ENCODE measurements around the gene ITGA11. TPM values are rescaled to one million over a fixed set of nuclear protein-coding genes. Genes with fewer than 3 reads are reported as not detected.
A peak's percentile ranks its signal among the peaks of the same experiment; 100 is the strongest.

ITGA11 gene
- total RNA-seq, 1 experiment from 2014 or later: not detected

DNA sequence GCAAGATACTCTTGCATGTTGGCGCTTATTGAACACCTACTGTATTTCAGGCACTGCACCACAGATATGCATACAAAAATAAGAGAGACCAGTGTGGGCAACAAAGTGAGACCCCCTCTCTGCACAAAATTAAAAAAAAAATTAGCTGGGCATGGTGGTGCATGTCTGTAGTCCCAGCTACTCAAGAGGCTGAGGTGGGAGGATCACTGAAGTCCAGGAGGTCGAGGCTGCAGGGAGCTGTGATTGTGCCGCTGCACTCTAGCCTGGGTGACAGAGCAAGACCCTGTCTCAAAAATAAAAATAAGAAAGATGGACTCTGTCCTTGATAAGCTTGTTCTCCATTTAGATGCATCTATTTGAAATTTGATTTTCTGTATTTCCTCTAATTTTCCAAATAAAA, 133.6 kb downstream of the ITGA11 start:
- H3K4me1 ChIP-seq (ENCODE audit: insufficient read depth, low read length): no peaks in the 10 kb centered on the region
- no peaks in the 10 kb centered on the region for H3F3A ChIP-seq (ENCODE audit: low read length, unreplicated experiment)
- ChIA-PET POLR2A (ENCODE audit: unreplicated experiment) (no interaction called here), CTCF (no interaction called here)
- no peak overlapping the region for H3K4me3 ChIP-seq (ENCODE audit: low read length)
- no peak overlapping the region for H3K4me2 ChIP-seq (ENCODE audit: low read length)
- peaks cover 12% of the 10 kb centered on the region; the same call in 1 of the 2 replicates for H3K79me2 ChIP-seq (ENCODE audit: low read length)
- ATAC-seq: no peak
- intact Hi-C loops (cut with micrococcal nuclease): no loop called here
- no peaks in the 10 kb centered on the region for H3K9me3 ChIP-seq (ENCODE audit: low read length)
- H4K20me1 ChIP-seq (ENCODE audit: low read length): no peaks in the 10 kb centered on the region
- H2AFZ ChIP-seq (ENCODE audit: low read length): no peak overlapping the region
- H3K9ac ChIP-seq (ENCODE audit: low read length): no peak overlapping the region
- H3K36me3 ChIP-seq (ENCODE audit: low read depth, low read length): peaks cover 4% of the 10 kb centered on the region; the same call in 1 of the 2 replicates
- H3K27me3 ChIP-seq (ENCODE audit: low read length): no peaks in the 10 kb centered on the region
- BruUV-seq (replicated peaks): no TSS peak
- TF ChIP-seq, protein P1, sequence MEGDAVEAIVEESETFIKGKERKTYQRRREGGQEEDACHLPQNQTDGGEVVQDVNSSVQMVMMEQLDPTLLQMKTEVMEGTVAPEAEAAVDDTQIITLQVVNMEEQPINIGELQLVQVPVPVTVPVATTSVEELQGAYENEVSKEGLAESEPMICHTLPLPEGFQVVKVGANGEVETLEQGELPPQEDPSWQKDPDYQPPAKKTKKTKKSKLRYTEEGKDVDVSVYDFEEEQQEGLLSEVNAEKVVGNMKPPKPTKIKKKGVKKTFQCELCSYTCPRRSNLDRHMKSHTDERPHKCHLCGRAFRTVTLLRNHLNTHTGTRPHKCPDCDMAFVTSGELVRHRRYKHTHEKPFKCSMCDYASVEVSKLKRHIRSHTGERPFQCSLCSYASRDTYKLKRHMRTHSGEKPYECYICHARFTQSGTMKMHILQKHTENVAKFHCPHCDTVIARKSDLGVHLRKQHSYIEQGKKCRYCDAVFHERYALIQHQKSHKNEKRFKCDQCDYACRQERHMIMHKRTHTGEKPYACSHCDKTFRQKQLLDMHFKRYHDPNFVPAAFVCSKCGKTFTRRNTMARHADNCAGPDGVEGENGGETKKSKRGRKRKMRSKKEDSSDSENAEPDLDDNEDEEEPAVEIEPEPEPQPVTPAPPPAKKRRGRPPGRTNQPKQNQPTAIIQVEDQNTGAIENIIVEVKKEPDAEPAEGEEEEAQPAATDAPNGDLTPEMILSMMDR (conservative IDR thresholded peaks at IDR 0.05; ENCODE audit: low read depth, low read length): no peak
- no peak for DNase-seq
- no peaks in the 10 kb centered on the region for H3K9me2 ChIP-seq (replicated peaks; ENCODE audit: low read length)
- H3K27ac ChIP-seq (ENCODE audit: low read length): no peak overlapping the region

DNA sequence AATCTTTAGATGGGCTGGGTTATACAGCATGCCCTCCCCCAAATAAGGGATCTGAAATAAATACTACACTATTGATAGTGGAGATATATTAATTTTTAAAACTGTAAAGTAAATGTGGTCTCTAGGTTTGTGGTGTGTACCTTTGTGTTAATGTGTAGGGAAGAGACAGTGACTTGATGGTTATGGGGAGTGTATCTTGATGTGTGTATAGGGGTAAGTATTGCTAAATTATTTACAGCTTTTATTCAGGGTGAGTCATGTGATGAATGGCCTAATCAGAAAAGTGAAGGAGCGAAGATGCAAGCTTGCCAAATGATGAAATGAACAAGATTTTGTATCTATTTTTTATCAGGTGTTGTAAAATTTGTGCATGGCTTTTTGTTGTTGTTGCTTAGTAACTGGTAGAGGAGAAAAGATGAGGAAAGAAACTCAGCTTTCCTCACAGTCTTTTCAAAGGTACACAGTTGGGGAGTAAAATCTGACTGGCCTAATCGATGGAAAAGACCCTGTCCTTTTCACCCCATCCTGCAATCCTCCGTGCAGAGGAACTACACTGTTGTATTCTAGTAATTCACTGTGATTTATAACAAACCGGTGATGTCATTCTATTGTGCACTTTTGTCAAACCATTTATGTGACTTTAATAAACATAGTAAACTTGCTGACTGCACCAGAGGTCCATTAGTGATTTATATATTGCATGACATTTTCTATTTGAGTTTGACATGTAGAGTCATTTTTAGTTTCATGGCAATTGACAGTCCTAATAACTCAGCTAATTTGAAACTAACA, 136.8 kb downstream of the ITGA11 start:
- Histone ChIP-seq H4K20me1 (ENCODE audit: low read length) (no peaks in the 10 kb centered on the region), H3K9me3 (ENCODE audit: low read length) (no peaks in the 10 kb centered on the region), H3K27me3 (ENCODE audit: low read length) (no peaks in the 10 kb centered on the region), H2AFZ (ENCODE audit: low read length) (no peak overlapping the region), H3K27ac (ENCODE audit: low read length) (no peak overlapping the region), H3K36me3 (ENCODE audit: low read depth, low read length) (peaks cover 16% of the 10 kb centered on the region; the same call in 1 of the 2 replicates), H3K4me1 (ENCODE audit: insufficient read depth, low read length) (no peaks in the 10 kb centered on the region), H3F3A (ENCODE audit: low read length, unreplicated experiment) (no peaks in the 10 kb centered on the region), H3K4me2 (ENCODE audit: low read length) (no peak overlapping the region), H3K9me2 (replicated peaks; ENCODE audit: low read length) (no peaks in the 10 kb centered on the region), H3K4me3 (ENCODE audit: low read length) (no peak overlapping the region), H3K79me2 (ENCODE audit: low read length) (peaks cover 39% of the 10 kb centered on the region), H3K9ac (ENCODE audit: low read length) (no peak overlapping the region)
- intact Hi-C loops (cut with micrococcal nuclease): no loop called here
- POLR2A ChIA-PET (ENCODE audit: unreplicated experiment): interaction anchor here (0.6 kb wide), 1 partner anchor 18 kb away, joined by 4 read pairs; the partner anchor contains the start of gene FEM1B
- DNase-seq: no peak
- BruUV-seq (replicated peaks): no TSS peak
- TF ChIP-seq EZH2 (IDR thresholded peaks at IDR 0.05; ENCODE audit: low read length, unreplicated experiment) (no peak), EZH2phosphoT487 (IDR thresholded peaks at IDR 0.05; ENCODE audit: borderline replicate concordance, low read length) (no peak)
- TF ChIP-seq, protein P1 (conservative IDR thresholded peaks at IDR 0.05; ENCODE audit: low read depth, low read length): no peak
- CTCF ChIA-PET: interaction anchor here (0.7 kb wide), 1 partner anchor 89 kb away, joined by 3 read pairs; no protein-coding TSS in a partner anchor
- ATAC-seq: peak; percentile 31; the same call in 1 of the 2 replicates

DNA sequence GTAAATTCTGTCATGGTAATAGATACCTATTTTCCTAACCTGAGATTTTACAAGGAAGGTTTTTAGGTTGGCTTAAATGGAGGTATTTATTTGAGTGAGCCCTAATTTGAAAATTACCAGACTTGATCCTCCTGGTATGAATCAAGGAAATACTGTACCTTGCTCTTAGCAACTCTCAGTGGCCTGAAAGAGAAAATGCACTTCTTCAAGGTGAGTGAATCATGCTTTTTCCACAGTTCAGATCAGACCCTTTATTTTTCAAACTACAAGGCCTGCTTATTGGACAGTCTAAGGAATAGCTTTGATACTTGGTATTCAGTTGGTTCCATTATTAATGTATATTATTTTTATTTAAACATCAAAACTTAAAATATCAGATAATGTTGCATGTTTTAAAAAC, 139.0 kb downstream of the ITGA11 start:
- Histone ChIP-seq H3K27me3 (ENCODE audit: low read length) (no peaks in the 10 kb centered on the region), H3K9me3 (ENCODE audit: low read length) (no peaks in the 10 kb centered on the region), H4K20me1 (ENCODE audit: low read length) (peaks cover 7% of the 10 kb centered on the region), H3F3A (ENCODE audit: low read length, unreplicated experiment) (no peaks in the 10 kb centered on the region), H3K9me2 (replicated peaks; ENCODE audit: low read length) (no peaks in the 10 kb centered on the region), H3K9ac (ENCODE audit: low read length) (no peak overlapping the region), H3K36me3 (ENCODE audit: low read depth, low read length) (peaks cover 26% of the 10 kb centered on the region; the same call in 1 of the 2 replicates), H3K4me1 (ENCODE audit: insufficient read depth, low read length) (no peaks in the 10 kb centered on the region), H3K4me2 (ENCODE audit: low read length) (no peak overlapping the region), H2AFZ (ENCODE audit: low read length) (no peak overlapping the region), H3K79me2 (ENCODE audit: low read length) (peaks cover 61% of the 10 kb centered on the region), H3K27ac (ENCODE audit: low read length) (no peak overlapping the region), H3K4me3 (ENCODE audit: low read length) (no peak overlapping the region)
- ChIA-PET POLR2A (ENCODE audit: unreplicated experiment) (no interaction called here), CTCF (no interaction called here)
- no peak for TF ChIP-seq EZH2phosphoT487 (IDR thresholded peaks at IDR 0.05; ENCODE audit: borderline replicate concordance, low read length)
- no peak for TF ChIP-seq EZH2 (IDR thresholded peaks at IDR 0.05; ENCODE audit: low read length, unreplicated experiment)
- TF ChIP-seq, protein P1 (conservative IDR thresholded peaks at IDR 0.05; ENCODE audit: low read depth, low read length): no peak
- intact Hi-C loops (cut with micrococcal nuclease): no loop called here
- no peak for ATAC-seq
- no TSS peak for BruUV-seq (replicated peaks)
- no peak for DNase-seq

All from PC-3 (cell line).